SK-N-SH (cell line): Measurements from ENCODE around the gene PRR18. TPM values are rescaled to one million over a fixed set of nuclear protein-coding genes. Genes with fewer than 3 reads are reported as not detected.

ENCODE experiments used
- CTCF ChIA-PET: fragments of 300-600, 350-600 bp; formaldehyde crosslinking; extraction: SDS; loops from one replicate; lab custom pipeline; 2021; lab: Yijun Ruan, JAX
- POLR2A ChIA-PET: fragments of 350-600 bp; sonication (Branson Sonifier 250); formaldehyde crosslinking; extraction: SDS; loops from one replicate; lab custom pipeline; 2020; ENCODE audit warnings: antibody characterized with exemption, inconsistent platforms; lab: Yijun Ruan, JAX
- DNase-seq: peaks from one replicate; pipeline ENCODE4 v3.0.0; 2012
- H2AFZ ChIP-seq: fragments of 200-600 bp; sonication (generic); 2 replicates; pipeline ENCODE4 v1.8.1; 2016; ENCODE audit warnings: antibody characterized with exemption, mild to moderate bottlenecking, low read depth
- H3F3A ChIP-seq: fragments of 200-600 bp; sonication (generic); replicated peaks from 2 replicates; pipeline ENCODE3; 2016; ENCODE audit warnings: antibody characterized with exemption, mild to moderate bottlenecking; ENCODE audit not compliant: insufficient read depth
- H3K27ac ChIP-seq, 2 experiments: fragments of 200-500 bp in 1 of 2; fragments of 200-600 bp in 1 of 2; sonication (Bioruptor generic) in 1 of 2; sonication (generic), shearing (Covaris generic) in 1 of 2; 2 replicates each; pipeline versions ENCODE4 v1.5.1 to v1.6.1; 2014 to 2016; ENCODE audit warnings: low read depth in 2 of 2, inconsistent platforms in 1 of 2, low read length in 1 of 2, mild to moderate bottlenecking in 1 of 2, mixed read lengths in 1 of 2
- H3K27me3 ChIP-seq: fragments of 200-600 bp; sonication (generic), shearing (Covaris generic); 2 replicates; pipeline ENCODE4 v1.6.1; 2016; ENCODE audit warnings: mixed run types; ENCODE audit not compliant: insufficient read depth
- H3K36me3 ChIP-seq, 2 experiments: fragments of 200-500 bp in 1 of 2; fragments of 200-600 bp in 1 of 2; sonication (Bioruptor generic) in 1 of 2; sonication (generic) in 1 of 2; replicated peaks in 1 of 2; 2 replicates each; pipeline versions ENCODE3 to v1.5.1; 2014 to 2016; ENCODE audit warnings: low read length in 1 of 2, mild to moderate bottlenecking in 1 of 2; ENCODE audit not compliant: insufficient read depth in 2 of 2, control insufficient read depth in 1 of 2
- H3K4me1 ChIP-seq, 2 experiments: fragments of 200-500 bp in 1 of 2; fragments of 200-600 bp in 1 of 2; sonication (Bioruptor generic) in 1 of 2; sonication (generic), shearing (Covaris generic) in 1 of 2; 2 replicates each; pipeline versions ENCODE4 v1.5.1 to v1.6.1; 2014 to 2016; ENCODE audit warnings: low read depth in 1 of 2, low read length in 1 of 2, mixed run types in 1 of 2; ENCODE audit not compliant: insufficient read depth in 2 of 2, control insufficient read depth in 1 of 2
- H3K4me2 ChIP-seq: fragments of 200-600 bp; sonication (generic), shearing (Covaris generic); 2 replicates; pipeline ENCODE4 v1.6.1; 2017; ENCODE audit warnings: mixed run types
- H3K4me3 ChIP-seq, 2 experiments: fragments of 200-500 bp in 1 of 2; fragments of 200-600 bp in 1 of 2; sonication (Bioruptor generic) in 1 of 2; sonication (generic), shearing (Covaris generic) in 1 of 2; 2 replicates each; pipeline versions ENCODE4 v1.5.1 to v1.8.1; 2014 to 2016; ENCODE audit warnings: low read depth in 2 of 2, inconsistent platforms in 1 of 2, low read length in 1 of 2, mild to moderate bottlenecking in 1 of 2, mixed read lengths in 1 of 2, moderate library complexity in 1 of 2
- H3K79me2 ChIP-seq: fragments of 200-600 bp; sonication (generic); 2 replicates; pipeline ENCODE4 v1.8.1; 2017; ENCODE audit warnings: mild to moderate bottlenecking; ENCODE audit not compliant: insufficient read depth
- H3K9ac ChIP-seq: fragments of 200-600 bp; sonication (generic); 2 replicates; pipeline ENCODE4 v1.6.1; 2017; ENCODE audit warnings: mixed run types
- H3K9me2 ChIP-seq: fragments of 200-600 bp; sonication (generic); 2 replicates; pipeline ENCODE4 v1.6.1; 2017; ENCODE audit warnings: mixed run types
- H3K9me3 ChIP-seq: fragments of 200-600 bp; sonication (generic); 2 replicates; pipeline ENCODE4 v1.6.1; 2017; ENCODE audit warnings: mixed run types, mild to moderate bottlenecking, moderate library complexity
- H4K20me1 ChIP-seq: fragments of 200-600 bp; sonication (generic); 2 replicates; pipeline ENCODE4 v1.6.1; 2017; ENCODE audit warnings: mild to moderate bottlenecking, mixed run types; ENCODE audit not compliant: insufficient read depth
- ELF1 ChIP-seq: IDR thresholded peaks from 2 replicates; pipeline ENCODE4 v1.4.0; 2012
- FOXJ3 ChIP-seq: sonication (generic); formaldehyde crosslinking; IDR thresholded peaks from 2 replicates; pipeline ENCODE4 v1.5.1; 2020; ENCODE audit warnings: mild to moderate bottlenecking, missing genetic modification reagents
- FOXM1 ChIP-seq: IDR thresholded peaks from 2 replicates; pipeline ENCODE4 v1.4.0; 2012; ENCODE audit warnings: low read depth, mild to moderate bottlenecking
- GABPA ChIP-seq: IDR thresholded peaks from 2 replicates; pipeline ENCODE4 v1.4.0; 2012; ENCODE audit warnings: low read depth, mild to moderate bottlenecking
- JUND ChIP-seq: IDR thresholded peaks from 2 replicates; pipeline ENCODE4 v1.4.0; 2012
- MEF2A ChIP-seq: IDR thresholded peaks from 2 replicates; pipeline ENCODE4 v1.4.0; 2012; ENCODE audit warnings: low read depth, borderline replicate concordance
- MXI1 ChIP-seq: IDR thresholded peaks from 2 replicates; pipeline ENCODE4 v1.6.1; 2012; ENCODE audit warnings: mild to moderate bottlenecking, low read depth, low read length, improper control_type of control experiment
- POLR2AphosphoS5 ChIP-seq: IDR thresholded peaks from 2 replicates; pipeline ENCODE4 v1.6.1; 2012; ENCODE audit warnings: low read depth, low read length
- RCOR1 ChIP-seq: fragments of 150-350 bp; IDR thresholded peaks from 2 replicates; pipeline ENCODE4 v1.6.1; 2017; ENCODE audit warnings: antibody characterized with exemption, low read length
- RFX5 ChIP-seq: IDR thresholded peaks from 2 replicates; pipeline ENCODE4 v1.6.1; 2012; ENCODE audit warnings: mild to moderate bottlenecking, improper control_type of control experiment, low read length
- SIN3A ChIP-seq: IDR thresholded peaks from 2 replicates; pipeline ENCODE4 v1.6.1; 2012; ENCODE audit warnings: low read depth, mild to moderate bottlenecking, low read length, moderate library complexity, borderline replicate concordance
- TAF1 ChIP-seq: IDR thresholded peaks from 2 replicates; pipeline ENCODE4 v1.6.1; 2012; ENCODE audit warnings: low read depth, mild to moderate bottlenecking, low read length, moderate library complexity, borderline replicate concordance
- TCF12 ChIP-seq: IDR thresholded peaks from 2 replicates; pipeline ENCODE4 v1.4.0; 2012
- YY1 ChIP-seq: IDR thresholded peaks from 2 replicates; pipeline ENCODE4 v1.4.0; 2012; ENCODE audit warnings: low read depth, mild to moderate bottlenecking
- WGBS: methylation state at CpG from one replicate; pipeline ENCODE4 v1.1.6; 2017; ENCODE audit warnings: low lambda C conversion rate; 5-methylcytosine and 5-hydroxymethylcytosine counted together
- polyA plus RNA-seq, 3 experiments: library from polyadenylated mRNA; depleted of rRNA; stranded (reverse); fragments of >200 nt; gene quantifications; 2 replicates each; pipeline ENCODE4 v1.2.3, GENCODE V29; 2012
- TF ChIP-seq, protein P1 (sequence below): IDR thresholded peaks from 2 replicates; pipeline ENCODE4 v1.4.0; 2012; ENCODE audit warnings: low read depth
- TF ChIP-seq, protein P2 (sequence below): IDR thresholded peaks from 2 replicates; pipeline ENCODE4 v1.6.1; 2012; ENCODE audit warnings: mild to moderate bottlenecking, low read depth, low read length, moderate library complexity
- TF ChIP-seq, protein P3 (sequence below): IDR thresholded peaks from 2 replicates; pipeline ENCODE4 v1.4.0; 2012; ENCODE audit warnings: low read depth, borderline replicate concordance
- TF ChIP-seq, protein P4 (sequence below): IDR thresholded peaks from 2 replicates; pipeline ENCODE4 v1.4.0; 2012; ENCODE audit warnings: low read depth, borderline replicate concordance
- TF ChIP-seq, protein P5 (sequence below): fragments of 150-350 bp; IDR thresholded peaks from 2 replicates; pipeline ENCODE4 v1.6.1; 2017; ENCODE audit warnings: antibody characterized with exemption, low read length, low read depth, borderline replicate concordance

PRR18 gene
- polyA plus RNA-seq, 1 of the 3 experiments (the other 2 are of a cell fraction), result 0.02 TPM

DNA sequence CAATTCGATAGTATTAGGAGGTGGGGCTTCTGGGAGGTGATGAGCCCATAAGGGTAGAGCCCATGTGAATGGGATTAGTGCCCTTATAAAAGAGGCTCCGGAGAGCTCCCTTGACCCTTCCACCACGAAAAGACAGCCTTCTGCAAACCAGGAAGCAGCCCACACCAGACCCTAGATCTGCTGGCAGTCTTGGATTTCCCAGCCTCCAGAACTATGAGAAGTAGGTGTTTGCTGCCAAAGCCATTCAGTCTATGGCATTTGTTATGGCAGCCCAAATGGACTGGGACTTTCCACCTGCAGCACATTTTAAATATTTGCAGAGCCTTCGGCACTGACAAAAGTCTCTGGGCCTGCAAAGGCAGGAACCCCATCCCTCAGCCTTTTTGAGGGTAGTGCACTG is 46.0 kb upstream of the PRR18 start:
- DNase-seq, result no peak
- no peak overlapping the region for H3K4me3 ChIP-seq
- H3K4me1 ChIP-seq, result no peaks in the 10 kb centered on the region
- no peaks in the 10 kb centered on the region for H3K79me2 ChIP-seq
- WGBS, result 33% methylated on average over 4 of the region's 4 CpGs
- CTCF ChIA-PET, result no interaction called here
- no peak overlapping the region for H2AFZ ChIP-seq
- no peak overlapping the region for H3K4me2 ChIP-seq
- TF ChIP-seq MXI1, result no peak
- TF ChIP-seq RFX5, result no peak
- TF ChIP-seq, protein P1, sequence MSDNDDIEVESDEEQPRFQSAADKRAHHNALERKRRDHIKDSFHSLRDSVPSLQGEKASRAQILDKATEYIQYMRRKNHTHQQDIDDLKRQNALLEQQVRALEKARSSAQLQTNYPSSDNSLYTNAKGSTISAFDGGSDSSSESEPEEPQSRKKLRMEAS, result no peak
- no peak for TF ChIP-seq FOXJ3 (CRISPR knock-in tag)
- TF ChIP-seq TAF1, result no peak
- TF ChIP-seq YY1, result no peak
- TF ChIP-seq MEF2A, result no peak
- no peak for TF ChIP-seq RCOR1
- TF ChIP-seq, protein P2, sequence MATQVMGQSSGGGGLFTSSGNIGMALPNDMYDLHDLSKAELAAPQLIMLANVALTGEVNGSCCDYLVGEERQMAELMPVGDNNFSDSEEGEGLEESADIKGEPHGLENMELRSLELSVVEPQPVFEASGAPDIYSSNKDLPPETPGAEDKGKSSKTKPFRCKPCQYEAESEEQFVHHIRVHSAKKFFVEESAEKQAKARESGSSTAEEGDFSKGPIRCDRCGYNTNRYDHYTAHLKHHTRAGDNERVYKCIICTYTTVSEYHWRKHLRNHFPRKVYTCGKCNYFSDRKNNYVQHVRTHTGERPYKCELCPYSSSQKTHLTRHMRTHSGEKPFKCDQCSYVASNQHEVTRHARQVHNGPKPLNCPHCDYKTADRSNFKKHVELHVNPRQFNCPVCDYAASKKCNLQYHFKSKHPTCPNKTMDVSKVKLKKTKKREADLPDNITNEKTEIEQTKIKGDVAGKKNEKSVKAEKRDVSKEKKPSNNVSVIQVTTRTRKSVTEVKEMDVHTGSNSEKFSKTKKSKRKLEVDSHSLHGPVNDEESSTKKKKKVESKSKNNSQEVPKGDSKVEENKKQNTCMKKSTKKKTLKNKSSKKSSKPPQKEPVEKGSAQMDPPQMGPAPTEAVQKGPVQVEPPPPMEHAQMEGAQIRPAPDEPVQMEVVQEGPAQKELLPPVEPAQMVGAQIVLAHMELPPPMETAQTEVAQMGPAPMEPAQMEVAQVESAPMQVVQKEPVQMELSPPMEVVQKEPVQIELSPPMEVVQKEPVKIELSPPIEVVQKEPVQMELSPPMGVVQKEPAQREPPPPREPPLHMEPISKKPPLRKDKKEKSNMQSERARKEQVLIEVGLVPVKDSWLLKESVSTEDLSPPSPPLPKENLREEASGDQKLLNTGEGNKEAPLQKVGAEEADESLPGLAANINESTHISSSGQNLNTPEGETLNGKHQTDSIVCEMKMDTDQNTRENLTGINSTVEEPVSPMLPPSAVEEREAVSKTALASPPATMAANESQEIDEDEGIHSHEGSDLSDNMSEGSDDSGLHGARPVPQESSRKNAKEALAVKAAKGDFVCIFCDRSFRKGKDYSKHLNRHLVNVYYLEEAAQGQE, result no peak
- no peak for TF ChIP-seq TCF12
- TF ChIP-seq GABPA, result no peak
- TF ChIP-seq FOXM1, result no peak
- TF ChIP-seq, protein P3, sequence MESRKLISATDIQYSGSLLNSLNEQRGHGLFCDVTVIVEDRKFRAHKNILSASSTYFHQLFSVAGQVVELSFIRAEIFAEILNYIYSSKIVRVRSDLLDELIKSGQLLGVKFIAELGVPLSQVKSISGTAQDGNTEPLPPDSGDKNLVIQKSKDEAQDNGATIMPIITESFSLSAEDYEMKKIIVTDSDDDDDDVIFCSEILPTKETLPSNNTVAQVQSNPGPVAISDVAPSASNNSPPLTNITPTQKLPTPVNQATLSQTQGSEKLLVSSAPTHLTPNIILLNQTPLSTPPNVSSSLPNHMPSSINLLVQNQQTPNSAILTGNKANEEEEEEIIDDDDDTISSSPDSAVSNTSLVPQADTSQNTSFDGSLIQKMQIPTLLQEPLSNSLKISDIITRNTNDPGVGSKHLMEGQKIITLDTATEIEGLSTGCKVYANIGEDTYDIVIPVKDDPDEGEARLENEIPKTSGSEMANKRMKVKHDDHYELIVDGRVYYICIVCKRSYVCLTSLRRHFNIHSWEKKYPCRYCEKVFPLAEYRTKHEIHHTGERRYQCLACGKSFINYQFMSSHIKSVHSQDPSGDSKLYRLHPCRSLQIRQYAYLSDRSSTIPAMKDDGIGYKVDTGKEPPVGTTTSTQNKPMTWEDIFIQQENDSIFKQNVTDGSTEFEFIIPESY, result no peak
- TF ChIP-seq, protein P4, sequence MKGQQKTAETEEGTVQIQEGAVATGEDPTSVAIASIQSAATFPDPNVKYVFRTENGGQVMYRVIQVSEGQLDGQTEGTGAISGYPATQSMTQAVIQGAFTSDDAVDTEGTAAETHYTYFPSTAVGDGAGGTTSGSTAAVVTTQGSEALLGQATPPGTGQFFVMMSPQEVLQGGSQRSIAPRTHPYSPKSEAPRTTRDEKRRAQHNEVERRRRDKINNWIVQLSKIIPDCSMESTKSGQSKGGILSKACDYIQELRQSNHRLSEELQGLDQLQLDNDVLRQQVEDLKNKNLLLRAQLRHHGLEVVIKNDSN, result no peak
- no peak for TF ChIP-seq ELF1
- no peak for TF ChIP-seq SIN3A
- no peak for TF ChIP-seq POLR2AphosphoS5
- TF ChIP-seq, protein P5, sequence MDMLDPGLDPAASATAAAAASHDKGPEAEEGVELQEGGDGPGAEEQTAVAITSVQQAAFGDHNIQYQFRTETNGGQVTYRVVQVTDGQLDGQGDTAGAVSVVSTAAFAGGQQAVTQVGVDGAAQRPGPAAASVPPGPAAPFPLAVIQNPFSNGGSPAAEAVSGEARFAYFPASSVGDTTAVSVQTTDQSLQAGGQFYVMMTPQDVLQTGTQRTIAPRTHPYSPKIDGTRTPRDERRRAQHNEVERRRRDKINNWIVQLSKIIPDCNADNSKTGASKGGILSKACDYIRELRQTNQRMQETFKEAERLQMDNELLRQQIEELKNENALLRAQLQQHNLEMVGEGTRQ, result no peak
- no peak for TF ChIP-seq JUND
- TF ChIP-seq, all 33 proteins: peak for 0
- H3F3A ChIP-seq, result no peaks in the 10 kb centered on the region
- no peak overlapping the region for H3K27ac ChIP-seq
- H3K9me2 ChIP-seq, result no peaks in the 10 kb centered on the region
- POLR2A ChIA-PET, result no interaction called here
- H3K9me3 ChIP-seq, result no peaks in the 10 kb centered on the region
- H3K27me3 ChIP-seq, result no peaks in the 10 kb centered on the region; the same call in 1 of the 2 replicates
- H3K36me3 ChIP-seq, result no peaks in the 10 kb centered on the region
- H4K20me1 ChIP-seq, result no peaks in the 10 kb centered on the region
- no peak overlapping the region for H3K9ac ChIP-seq
